ENCODE data around the gene GSTCD.
A peak's percentile ranks its signal among the peaks of the same experiment; 100 is the strongest.
"Not testable (repeated sequence)": the region's sequence is repeated elsewhere in the genome, so short reads cannot be mapped to it uniquely, and the experiment has no call there.

The GSTCD gene

GRCh38 chr4:105715692-105716278, 7.2 kb downstream of the GSTCD start:
- peak; percentile 2 for DNase-seq (ENCODE audit: low spot score)

- DNase-seq (ENCODE audit: low spot score): no peak
Measured at GRCh38 chr4:105719204-105719603, 10.6 kb downstream of the GSTCD start.

- DNase-seq (ENCODE audit: low spot score): no peak
Measured at GRCh38 chr4:105725623-105726022, 17.0 kb downstream of the GSTCD start.

- DNase-seq (ENCODE audit: low spot score): not testable (repeated sequence)
Measured at GRCh38 chr4:105729895-105730294, 21.3 kb downstream of the GSTCD start.

GRCh38 chr4:105735217-105735616, 26.6 kb downstream of the GSTCD start:
- DNase-seq (ENCODE audit: low spot score): not testable (repeated sequence)

GRCh38 chr4:105741548-105741947, 33.0 kb downstream of the GSTCD start:
- no peak for DNase-seq (ENCODE audit: low spot score)

GRCh38 chr4:105748222-105748621, 39.6 kb downstream of the GSTCD start:
- no peak for DNase-seq (ENCODE audit: low spot score)

GRCh38 chr4:105751718-105752299, 43.2 kb downstream of the GSTCD start:
- DNase-seq (ENCODE audit: low spot score): no peak

GRCh38 chr4:105753361-105753760, 44.8 kb downstream of the GSTCD start:
- no peak for DNase-seq (ENCODE audit: low spot score)

GRCh38 chr4:105755375-105755774, 46.8 kb downstream of the GSTCD start:
- DNase-seq (ENCODE audit: low spot score): no peak

GRCh38 chr4:105758958-105759357, 50.4 kb downstream of the GSTCD start:
- no peak for DNase-seq (ENCODE audit: low spot score)

- DNase-seq (ENCODE audit: low spot score): no peak
Measured at GRCh38 chr4:105765690-105766407, 57.3 kb downstream of the GSTCD start.

GRCh38 chr4:105767579-105767978, 59.0 kb downstream of the GSTCD start:
- DNase-seq (ENCODE audit: low spot score): no peak

- DNase-seq (ENCODE audit: low spot score): not testable (repeated sequence)
Measured at GRCh38 chr4:105770524-105770923, 61.9 kb downstream of the GSTCD start.

GRCh38 chr4:105772065-105772464, 63.5 kb downstream of the GSTCD start:
- not testable (repeated sequence) for DNase-seq (ENCODE audit: low spot score)

- DNase-seq (ENCODE audit: low spot score): not testable (repeated sequence)
Measured at GRCh38 chr4:105775760-105776415, 67.3 kb downstream of the GSTCD start.

GRCh38 chr4:105780176-105780575, 71.6 kb downstream of the GSTCD start:
- no peak for DNase-seq (ENCODE audit: low spot score)

- DNase-seq (ENCODE audit: low spot score): no peak
Measured at GRCh38 chr4:105784761-105785160, 76.2 kb downstream of the GSTCD start.

GRCh38 chr4:105785792-105786191, 77.2 kb downstream of the GSTCD start:
- DNase-seq (ENCODE audit: low spot score): no peak

- DNase-seq (ENCODE audit: low spot score): no peak
Measured at GRCh38 chr4:105786748-105787147, 78.2 kb downstream of the GSTCD start.

- no peak for DNase-seq (ENCODE audit: low spot score)
Measured at GRCh38 chr4:105797225-105797624, 88.6 kb downstream of the GSTCD start.

- no peak for DNase-seq (ENCODE audit: low spot score)
Measured at GRCh38 chr4:105805501-105806120, 97.0 kb downstream of the GSTCD start.

Measured in CD4-positive, alpha-beta T cell treated with Interleukin-6 at 100 ng/mL for 8 hours (primary cell).